Left lung (tissue), 10 donors: ENCODE measurements around the gene CLIC2. TPM values are rescaled to one million over a fixed set of nuclear protein-coding genes. Genes with fewer than 3 reads are reported as not detected.

Source experiments
- ATAC-seq: fragments of 200-7000 bp; cut with Tn5 transposase; one replicate; pipeline ENCODE4 v1.9.1; 2020; ENCODE audit warnings: moderate library complexity
- DNase-seq, 4 donors: peaks; one replicate each; pipeline ENCODE4 v3.0.0-alpha.2; 2013 to 2020
- H3K27ac ChIP-seq, 2 donors: fragments of 200-600 bp; sonication (generic) in 1 of 2; one replicate each; pipeline versions ENCODE4 v1.5.0 to v1.8.0; 2020 to 2021
- H3K27me3 ChIP-seq, 2 donors: fragments of 200-600 bp; sonication (generic) in 1 of 2; one replicate each; pipeline versions ENCODE4 v1.5.0 to v1.8.0; 2020 to 2021
- H3K36me3 ChIP-seq, 2 donors: fragments of 200-600 bp; sonication (generic) in 1 of 2; one replicate each; pipeline versions ENCODE4 v1.5.0 to v1.8.0; 2020 to 2021
- H3K4me1 ChIP-seq, 2 donors: fragments of 200-600 bp; one replicate each; pipeline ENCODE4 v1.8.0; 2021
- H3K4me3 ChIP-seq, 2 donors: fragments of 200-600 bp; sonication (generic) in 1 of 2; one replicate each; pipeline versions ENCODE4 v1.5.0 to v1.8.0; 2020 to 2021; ENCODE audit warnings: mild to moderate bottlenecking in 1 of 2
- H3K9me3 ChIP-seq, 2 donors: fragments of 200-600 bp; sonication (generic) in 1 of 2; one replicate each; pipeline versions ENCODE4 v1.5.0 to v1.8.0; 2020 to 2021
- intact Hi-C, 2 donors: fragments of 100-400 bp; cut with DNase I; formaldehyde crosslinking; loops; one replicate each; pipeline versions ENCODE4 v1.11.2 to v1.14.2; 2022
- microRNA-seq, 2 donors: library from miRNA; unstranded; fragments of <30 nt; microRNA quantifications; one replicate each; pipeline ENCODE4, GENCODE V29; 2019
- polyA plus RNA-seq, 6 donors: library from polyadenylated mRNA; unstranded; fragments of 120-200 nt; gene quantifications; one replicate each; pipeline ENCODE4 v1.2.1, GENCODE V29; 2013; ENCODE audit not compliant: insufficient read length in 6 of 6
- total RNA-seq, 2 donors: library from RNA; stranded (reverse); fragmentation: NEBNext Ultra II Directional; extraction: Animal tissue kit (Norgen Biotek cat#: 25700); gene quantifications; one replicate each; pipeline ENCODE4 v1.2.1, GENCODE V29; 2021
- TF ChIP-seq, protein P1 (sequence below), 2 donors: fragments of 200-600 bp; sonication (generic) in 1 of 2; IDR thresholded peaks; one replicate each; pipeline versions ENCODE4 v1.5.0 to v1.8.0; 2021; ENCODE audit warnings: antibody characterized with exemption in 2 of 2
- donor health status: DM: no; HTN: yes; CAD: no.
- donor health status: DM: no; HTN: no; CAD: no.

The CLIC2 gene
- total and polyA plus RNA-seq, 8 donors = 6.7 to 66.4 (median 10.3) TPM

DNA sequence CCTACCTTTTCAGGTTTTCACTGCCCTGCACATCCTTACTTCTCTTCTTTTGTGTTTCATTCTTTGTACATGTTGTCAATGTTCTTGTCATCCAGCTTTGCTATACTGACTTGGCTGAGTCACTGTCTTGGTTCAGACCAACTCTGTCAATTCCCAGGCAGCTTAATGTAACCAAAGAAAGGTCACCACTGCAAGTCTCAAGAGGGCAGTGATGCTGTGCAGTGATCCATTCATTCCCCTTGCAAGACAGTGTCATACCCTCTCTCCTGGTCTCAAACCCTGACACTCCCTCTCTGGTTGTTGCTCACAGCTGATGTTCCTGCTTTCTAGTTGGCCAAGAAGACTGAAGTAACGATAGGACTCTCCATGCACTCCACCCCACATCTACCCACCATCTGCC lies 87.7 kb downstream of the CLIC2 start:
- intact Hi-C loops = no loop called here
- no peaks in the 10 kb centered on the region for H3K4me1 ChIP-seq
- no peaks in the 10 kb centered on the region for H3K27me3 ChIP-seq
- no peak overlapping the region for H3K27ac ChIP-seq
- no peak overlapping the region for H3K4me3 ChIP-seq
- H3K36me3 ChIP-seq = no peaks in the 10 kb centered on the region
- H3K9me3 ChIP-seq = no peaks in the 10 kb centered on the region
- TF ChIP-seq, protein P1, sequence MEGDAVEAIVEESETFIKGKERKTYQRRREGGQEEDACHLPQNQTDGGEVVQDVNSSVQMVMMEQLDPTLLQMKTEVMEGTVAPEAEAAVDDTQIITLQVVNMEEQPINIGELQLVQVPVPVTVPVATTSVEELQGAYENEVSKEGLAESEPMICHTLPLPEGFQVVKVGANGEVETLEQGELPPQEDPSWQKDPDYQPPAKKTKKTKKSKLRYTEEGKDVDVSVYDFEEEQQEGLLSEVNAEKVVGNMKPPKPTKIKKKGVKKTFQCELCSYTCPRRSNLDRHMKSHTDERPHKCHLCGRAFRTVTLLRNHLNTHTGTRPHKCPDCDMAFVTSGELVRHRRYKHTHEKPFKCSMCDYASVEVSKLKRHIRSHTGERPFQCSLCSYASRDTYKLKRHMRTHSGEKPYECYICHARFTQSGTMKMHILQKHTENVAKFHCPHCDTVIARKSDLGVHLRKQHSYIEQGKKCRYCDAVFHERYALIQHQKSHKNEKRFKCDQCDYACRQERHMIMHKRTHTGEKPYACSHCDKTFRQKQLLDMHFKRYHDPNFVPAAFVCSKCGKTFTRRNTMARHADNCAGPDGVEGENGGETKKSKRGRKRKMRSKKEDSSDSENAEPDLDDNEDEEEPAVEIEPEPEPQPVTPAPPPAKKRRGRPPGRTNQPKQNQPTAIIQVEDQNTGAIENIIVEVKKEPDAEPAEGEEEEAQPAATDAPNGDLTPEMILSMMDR (IDR thresholded peaks at IDR 0.05) = no peak
- DNase-seq (no peak), ATAC-seq (no peak)

DNA sequence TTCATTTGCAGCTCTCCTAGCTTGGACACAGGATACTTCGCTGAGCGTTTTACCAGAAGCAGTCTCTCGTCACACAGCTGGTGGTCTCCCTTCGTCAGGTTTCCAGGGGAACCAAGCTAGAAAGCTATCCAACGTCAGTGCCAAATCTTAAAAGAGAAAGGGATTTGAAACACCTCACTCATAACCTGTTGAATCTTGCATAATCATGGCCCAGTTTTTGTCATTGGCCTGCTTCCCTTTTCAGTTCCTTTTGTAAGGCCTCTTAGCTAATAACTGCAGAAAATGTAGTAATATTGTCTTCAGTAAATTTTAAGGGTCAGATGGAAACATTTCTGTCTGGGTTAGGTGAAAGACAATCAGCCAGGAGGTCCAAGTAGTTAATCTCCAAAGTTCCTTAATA lies 92.1 kb downstream of the CLIC2 start:
- Histone ChIP-seq H3K36me3 (peaks cover 0 to 14% of the 10 kb centered on the region in 2 donors), H3K27ac (peak overlapping the region in 1 of 2 donors; percentile 66), H3K4me1 (no peaks in the 10 kb centered on the region), H3K27me3 (no peaks in the 10 kb centered on the region), H3K9me3 (no peaks in the 10 kb centered on the region), H3K4me3 (no peak overlapping the region)
- TF ChIP-seq, protein P1 (IDR thresholded peaks at IDR 0.05) = no peak
- no peak for ATAC-seq
- DNase-seq = no peak
- intact Hi-C loops = no loop called here

DNA sequence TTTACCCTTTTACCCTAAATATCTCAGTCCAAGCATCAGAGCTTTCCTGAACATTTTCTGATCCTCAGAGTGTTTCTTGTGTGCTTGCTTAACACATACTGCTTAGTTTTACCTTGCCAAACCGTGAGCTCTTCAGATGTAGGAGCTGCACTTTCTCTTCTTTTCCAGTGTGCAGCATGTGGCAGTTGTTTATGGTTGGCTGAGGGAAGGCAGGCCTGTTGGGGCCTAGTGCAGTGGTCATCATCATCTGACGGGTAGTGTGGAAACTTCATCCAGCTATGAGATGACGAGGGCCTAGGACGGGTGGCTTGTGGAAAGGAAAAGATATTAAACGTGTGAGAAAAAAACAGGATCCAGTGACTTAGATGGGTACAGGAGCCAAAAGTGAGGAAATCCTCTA lies 96.7 kb downstream of the CLIC2 start:
- H3K27me3 ChIP-seq = no peaks in the 10 kb centered on the region
- TF ChIP-seq, protein P1 (IDR thresholded peaks at IDR 0.05) = no peak
- H3K36me3 ChIP-seq = peaks cover 0 to 25% of the 10 kb centered on the region in 2 donors
- no peaks in the 10 kb centered on the region for H3K9me3 ChIP-seq
- no peak overlapping the region for H3K4me3 ChIP-seq
- DNase-seq (no peak), ATAC-seq (no peak)
- no peaks in the 10 kb centered on the region for H3K4me1 ChIP-seq
- intact Hi-C loops = no loop called here
- H3K27ac ChIP-seq = no peak overlapping the region

DNA sequence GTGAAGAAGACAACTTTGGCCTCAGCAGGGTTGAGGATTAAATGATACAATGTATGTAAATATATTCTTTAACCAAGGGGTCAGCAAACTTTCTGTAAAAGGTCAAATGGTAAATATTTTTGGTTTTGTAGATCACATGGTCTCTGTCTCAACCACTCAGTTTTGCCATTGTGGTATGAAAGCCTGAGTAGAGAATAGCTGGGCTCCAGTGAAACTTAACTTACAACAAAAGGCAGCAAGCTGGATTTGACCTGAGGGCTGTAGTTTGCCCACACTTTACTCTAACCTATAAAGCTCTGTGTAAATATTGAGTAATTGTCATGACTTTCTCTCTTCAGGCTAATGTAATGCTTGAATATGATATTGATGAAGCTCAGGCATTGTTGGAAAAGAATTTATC lies 98.5 kb downstream of the CLIC2 start:
- TF ChIP-seq, protein P1 (IDR thresholded peaks at IDR 0.05) = no peak
- Histone ChIP-seq H3K4me3 (no peak overlapping the region), H3K36me3 (peaks cover 0 to 29% of the 10 kb centered on the region in 2 donors)

DNA sequence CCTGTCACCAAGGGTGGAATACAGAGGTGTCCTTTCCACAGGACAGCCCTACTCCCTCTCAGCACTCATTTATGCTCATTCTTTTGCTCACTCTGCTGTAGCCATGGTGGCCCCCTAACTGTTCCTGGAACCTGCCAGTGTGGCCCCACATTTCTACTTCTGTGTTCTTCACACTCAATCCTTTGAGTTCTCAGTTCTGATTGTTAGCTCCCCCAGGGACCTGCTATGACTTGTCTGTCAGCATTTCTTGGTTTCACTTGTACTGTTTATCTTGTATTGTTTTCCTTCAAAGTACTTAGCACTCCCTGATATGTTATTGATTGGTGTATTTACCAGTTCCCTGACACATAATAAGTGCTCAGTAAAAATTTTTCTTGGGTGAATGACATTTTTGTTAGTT lies 103.3 kb downstream of the CLIC2 start:
- no peak for ATAC-seq

More for the DNA sequence above, 98.5 kb downstream of the CLIC2 start:
- no peak for DNase-seq
- Histone ChIP-seq H3K9me3 (no peaks in the 10 kb centered on the region), H3K27ac (no peak overlapping the region), H3K27me3 (no peaks in the 10 kb centered on the region), H3K4me1 (no peaks in the 10 kb centered on the region)
- intact Hi-C loops = no loop called here
- ATAC-seq = no peak

More for the DNA sequence above, 103.3 kb downstream of the CLIC2 start:
- no peaks in the 10 kb centered on the region for H3K9me3 ChIP-seq
- H3K4me1 ChIP-seq = no peaks in the 10 kb centered on the region
- H3K4me3 ChIP-seq = no peak overlapping the region
- intact Hi-C loops = no loop called here
- no peaks in the 10 kb centered on the region for H3K27me3 ChIP-seq
- no peak overlapping the region for H3K27ac ChIP-seq
- H3K36me3 ChIP-seq = peaks cover 0 to 36% of the 10 kb centered on the region in 2 donors
- no peak for DNase-seq
- TF ChIP-seq, protein P1 (IDR thresholded peaks at IDR 0.05) = no peak

Small RNA genes lying within 50 kb of the gene (microRNA-seq; reads per million reads assigned to microRNA genes)
- gene MIR1184-2 = 0 reads per million in 2 donors

Other genes starting within 250 kb of the CLIC2 start
- gene VBP1, start 118.2 kb downstream of the CLIC2 start, total RNA-seq = 10 to 100 TPM; 40.3 to 44.4 TPM
- 10 to 100 TPM; 62.9 to 73.8 (median 68.3) TPM for gene VBP1, start 118.2 kb downstream of the CLIC2 start, polyA plus RNA-seq
- under 1 TPM; 0.50 to 0.67 TPM for gene RAB39B, start 70.1 kb downstream of the CLIC2 start, total RNA-seq
- 1 to 10 TPM in 1 of 6 donors, under 1 TPM in 5; 0.85 to 1.0 (median 0.95) TPM for gene RAB39B, start 70.1 kb downstream of the CLIC2 start, polyA plus RNA-seq
- gene F8A2, start 47.5 kb upstream of the CLIC2 start, total RNA-seq = not detected
- gene F8A2, start 47.5 kb upstream of the CLIC2 start, polyA plus RNA-seq = not detected
- gene F8A3, start 124.0 kb upstream of the CLIC2 start, total RNA-seq = 1 to 10 TPM; 8.8 to 9.0 TPM
- gene F8A3, start 124.0 kb upstream of the CLIC2 start, polyA plus RNA-seq = 10 to 100 TPM in 1 of 6 donors, 1 to 10 TPM in 4, under 1 TPM in 1; 0.27 to 12.7 (median 6.8) TPM